HepG2 (cell line): Measurements from ENCODE around the gene PRR30. TPM values are rescaled to one million over a fixed set of nuclear protein-coding genes. Genes with fewer than 3 reads are reported as not detected.
A peak's percentile ranks its signal among the peaks of the same experiment; 100 is the strongest.

Experiments used
- CTCF ChIP-seq: sonication (generic); formaldehyde crosslinking; IDR thresholded peaks from 2 replicates; pipeline ENCODE4 v1.5.0; 2020; ENCODE audit warnings: mild to moderate bottlenecking, missing genetic modification reagents, moderate library complexity
- EHMT2 ChIP-seq: fragments of 200-600 bp; sonication (generic); IDR thresholded peaks from 2 replicates; pipeline ENCODE4 v1.7.0; 2017; ENCODE audit warnings: antibody characterized with exemption, low read depth, low read length, borderline replicate concordance
- FOXK2 ChIP-seq: fragments of 450-650 bp; IDR thresholded peaks from 2 replicates; pipeline ENCODE4 v1.6.1; 2016
- GMEB1 ChIP-seq: sonication (generic); formaldehyde crosslinking; IDR thresholded peaks from 2 replicates; pipeline ENCODE4 v1.5.1; 2020; ENCODE audit warnings: missing genetic modification reagents, mild to moderate bottlenecking, borderline replicate concordance
- TFAP4 ChIP-seq: sonication (generic); IDR thresholded peaks from 2 replicates; pipeline ENCODE4 v1.6.1; 2016; ENCODE audit warnings: low read depth, borderline replicate concordance
- ZFP62 ChIP-seq: sonication (generic); formaldehyde crosslinking; IDR thresholded peaks from 2 replicates; pipeline ENCODE4 v1.4.0; 2020; ENCODE audit warnings: missing genetic modification reagents
- ZMYM4 ChIP-seq: sonication (generic); formaldehyde crosslinking; IDR thresholded peaks from 2 replicates; pipeline ENCODE4 v1.8.1; 2023; ENCODE audit warnings: mild to moderate bottlenecking, missing genetic modification reagents
- ZNF33B ChIP-seq: sonication (generic); formaldehyde crosslinking; IDR thresholded peaks from 2 replicates; pipeline ENCODE4 v1.5.1; 2020; ENCODE audit warnings: mild to moderate bottlenecking, missing genetic modification reagents
- ZNF567 ChIP-seq: sonication (generic); formaldehyde crosslinking; IDR thresholded peaks from 2 replicates; pipeline ENCODE4 v1.8.1; 2023; ENCODE audit warnings: mild to moderate bottlenecking, missing genetic modification reagents, borderline replicate concordance
- ZNF614 ChIP-seq: IDR thresholded peaks from 2 replicates; pipeline ENCODE4 v1.6.1; 2018; ENCODE audit warnings: missing biosample characterization, missing genetic modification reagents, inconsistent platforms, borderline replicate concordance
- ZNF781 ChIP-seq: sonication (generic); formaldehyde crosslinking; IDR thresholded peaks from 2 replicates; pipeline ENCODE4 v1.5.1; 2020; ENCODE audit warnings: borderline replicate concordance, mild to moderate bottlenecking, missing genetic modification reagents; ENCODE audit errors: not compliant biosample characterization
- ZNF792 ChIP-seq: IDR thresholded peaks from 2 replicates; pipeline ENCODE4 v1.6.1; 2016
- polyA plus RNA-seq, 8 experiments: library from polyadenylated mRNA; depleted of rRNA in 3 of 8; stranded (reverse) in 7 of 8; unstranded in 1 of 8; fragments of >200 nt; fragmentation: Illumina TruSeq in 4 of 8; extraction: Trizol in 4 of 8; gene quantifications; 2 replicates each; pipeline versions ENCODE4 v1.2.1 to v1.2.3, GENCODE V29; 2011 to 2016; ENCODE audit warnings: low read depth in 4 of 8, missing spikeins in 1 of 8, mixed read lengths in 1 of 8; ENCODE audit not compliant: insufficient read depth in 1 of 8
- total RNA-seq, 5 experiments: library from RNA; depleted of rRNA; stranded (reverse); fragments of >200 nt; fragmentation: Illumina TruSeq; extraction: Trizol; gene quantifications; 2 replicates each; pipeline ENCODE4 v1.2.3, GENCODE V29; 2016; ENCODE audit warnings: low read depth in 1 of 5
- TF ChIP-seq, protein P1 (sequence below): sonication (generic); formaldehyde crosslinking; IDR thresholded peaks from 2 replicates; pipeline ENCODE4 v1.5.0; 2020; ENCODE audit warnings: missing genetic modification reagents, mild to moderate bottlenecking, borderline replicate concordance
- TF ChIP-seq, protein P2 (sequence below): sonication (generic); formaldehyde crosslinking; IDR thresholded peaks from 2 replicates; pipeline ENCODE4 v1.5.0; 2020; ENCODE audit warnings: missing genetic modification reagents
- TF ChIP-seq, protein P3 (sequence below): sonication (generic); formaldehyde crosslinking; IDR thresholded peaks from 2 replicates; pipeline ENCODE4 v1.4.0; 2020; ENCODE audit warnings: missing genetic modification reagents
- TF ChIP-seq, protein P4 (sequence below): sonication (generic); formaldehyde crosslinking; conservative IDR thresholded peaks from 2 replicates; pipeline ENCODE4 v1.8.0; 2022; ENCODE audit warnings: missing genetic modification reagents
- TF ChIP-seq, protein P5 (sequence below): sonication (generic); formaldehyde crosslinking; IDR thresholded peaks from 2 replicates; pipeline ENCODE4 v1.4.0; 2020; ENCODE audit warnings: low read depth, mild to moderate bottlenecking, missing genetic modification reagents

PRR30 gene
- total and polyA plus RNA-seq, 2 of the 13 experiments (the other 11 are each of a cell fraction or from before 2014, with no cell fraction given): not detected

GRCh38 chr2:27171351-27171848 lies 32.2 kb upstream of the PRR30 start (continued):
- TF ChIP-seq, protein P1, sequence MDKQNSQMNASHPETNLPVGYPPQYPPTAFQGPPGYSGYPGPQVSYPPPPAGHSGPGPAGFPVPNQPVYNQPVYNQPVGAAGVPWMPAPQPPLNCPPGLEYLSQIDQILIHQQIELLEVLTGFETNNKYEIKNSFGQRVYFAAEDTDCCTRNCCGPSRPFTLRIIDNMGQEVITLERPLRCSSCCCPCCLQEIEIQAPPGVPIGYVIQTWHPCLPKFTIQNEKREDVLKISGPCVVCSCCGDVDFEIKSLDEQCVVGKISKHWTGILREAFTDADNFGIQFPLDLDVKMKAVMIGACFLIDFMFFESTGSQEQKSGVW (CRISPR knock-in tag): no peak
- TF ChIP-seq CTCF: 0 out of 2 replicates have a peak, but pooled peaks have one; percentile 4
- TF ChIP-seq ZNF33B (CRISPR knock-in tag): no peak
- TF ChIP-seq, protein P2, sequence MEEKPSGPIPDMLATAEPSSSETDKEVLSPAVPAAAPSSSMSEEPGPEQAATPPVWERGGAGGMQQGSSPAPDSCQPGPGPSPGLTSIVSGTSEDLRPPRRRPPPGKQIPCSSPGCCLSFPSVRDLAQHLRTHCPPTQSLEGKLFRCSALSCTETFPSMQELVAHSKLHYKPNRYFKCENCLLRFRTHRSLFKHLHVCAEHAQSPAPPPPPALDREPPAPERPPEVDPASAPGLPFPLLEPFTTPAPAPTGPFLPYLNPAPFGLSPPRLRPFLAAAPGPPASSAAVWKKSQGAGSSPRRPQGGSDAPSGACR (CRISPR knock-in tag): 0 out of 2 replicates have a peak, but pooled peaks have one; percentile 79
- TF ChIP-seq GMEB1 (CRISPR knock-in tag): peak; percentile 35; the same call in 1 of the 2 replicates
- no peak for TF ChIP-seq ZNF781
- TF ChIP-seq ZNF567: no peak
- TF ChIP-seq, protein P3, sequence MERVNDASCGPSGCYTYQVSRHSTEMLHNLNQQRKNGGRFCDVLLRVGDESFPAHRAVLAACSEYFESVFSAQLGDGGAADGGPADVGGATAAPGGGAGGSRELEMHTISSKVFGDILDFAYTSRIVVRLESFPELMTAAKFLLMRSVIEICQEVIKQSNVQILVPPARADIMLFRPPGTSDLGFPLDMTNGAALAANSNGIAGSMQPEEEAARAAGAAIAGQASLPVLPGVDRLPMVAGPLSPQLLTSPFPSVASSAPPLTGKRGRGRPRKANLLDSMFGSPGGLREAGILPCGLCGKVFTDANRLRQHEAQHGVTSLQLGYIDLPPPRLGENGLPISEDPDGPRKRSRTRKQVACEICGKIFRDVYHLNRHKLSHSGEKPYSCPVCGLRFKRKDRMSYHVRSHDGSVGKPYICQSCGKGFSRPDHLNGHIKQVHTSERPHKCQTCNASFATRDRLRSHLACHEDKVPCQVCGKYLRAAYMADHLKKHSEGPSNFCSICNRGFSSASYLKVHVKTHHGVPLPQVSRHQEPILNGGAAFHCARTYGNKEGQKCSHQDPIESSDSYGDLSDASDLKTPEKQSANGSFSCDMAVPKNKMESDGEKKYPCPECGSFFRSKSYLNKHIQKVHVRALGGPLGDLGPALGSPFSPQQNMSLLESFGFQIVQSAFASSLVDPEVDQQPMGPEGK (CRISPR knock-in tag): peak; percentile 84
- TF ChIP-seq, protein P4, sequence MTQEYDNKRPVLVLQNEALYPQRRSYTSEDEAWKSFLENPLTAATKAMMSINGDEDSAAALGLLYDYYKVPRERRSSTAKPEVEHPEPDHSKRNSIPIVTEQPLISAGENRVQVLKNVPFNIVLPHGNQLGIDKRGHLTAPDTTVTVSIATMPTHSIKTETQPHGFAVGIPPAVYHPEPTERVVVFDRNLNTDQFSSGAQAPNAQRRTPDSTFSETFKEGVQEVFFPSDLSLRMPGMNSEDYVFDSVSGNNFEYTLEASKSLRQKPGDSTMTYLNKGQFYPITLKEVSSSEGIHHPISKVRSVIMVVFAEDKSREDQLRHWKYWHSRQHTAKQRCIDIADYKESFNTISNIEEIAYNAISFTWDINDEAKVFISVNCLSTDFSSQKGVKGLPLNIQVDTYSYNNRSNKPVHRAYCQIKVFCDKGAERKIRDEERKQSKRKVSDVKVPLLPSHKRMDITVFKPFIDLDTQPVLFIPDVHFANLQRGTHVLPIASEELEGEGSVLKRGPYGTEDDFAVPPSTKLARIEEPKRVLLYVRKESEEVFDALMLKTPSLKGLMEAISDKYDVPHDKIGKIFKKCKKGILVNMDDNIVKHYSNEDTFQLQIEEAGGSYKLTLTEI: no peak
- TF ChIP-seq, protein P5, sequence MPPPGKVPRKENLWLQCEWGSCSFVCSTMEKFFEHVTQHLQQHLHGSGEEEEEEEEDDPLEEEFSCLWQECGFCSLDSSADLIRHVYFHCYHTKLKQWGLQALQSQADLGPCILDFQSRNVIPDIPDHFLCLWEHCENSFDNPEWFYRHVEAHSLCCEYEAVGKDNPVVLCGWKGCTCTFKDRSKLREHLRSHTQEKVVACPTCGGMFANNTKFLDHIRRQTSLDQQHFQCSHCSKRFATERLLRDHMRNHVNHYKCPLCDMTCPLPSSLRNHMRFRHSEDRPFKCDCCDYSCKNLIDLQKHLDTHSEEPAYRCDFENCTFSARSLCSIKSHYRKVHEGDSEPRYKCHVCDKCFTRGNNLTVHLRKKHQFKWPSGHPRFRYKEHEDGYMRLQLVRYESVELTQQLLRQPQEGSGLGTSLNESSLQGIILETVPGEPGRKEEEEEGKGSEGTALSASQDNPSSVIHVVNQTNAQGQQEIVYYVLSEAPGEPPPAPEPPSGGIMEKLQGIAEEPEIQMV (CRISPR knock-in tag): no peak
- peak; percentile 91 for TF ChIP-seq ZNF614 (CRISPR knock-in tag)
- peak; percentile 73; the same call in 1 of the 2 replicates for TF ChIP-seq ZMYM4 (CRISPR knock-in tag)
- TF ChIP-seq EHMT2: peak; percentile 62; the same call in 1 of the 2 replicates
- TF ChIP-seq FOXK2: peak; percentile 98
- TF ChIP-seq TFAP4: peak; percentile 80; the same call in 1 of the 2 replicates
- no peak for TF ChIP-seq ZFP62 (CRISPR knock-in tag)
- TF ChIP-seq ZNF792: peak; percentile 81; the same call in 1 of the 2 replicates
